SU-DHL-6 (cell line): ENCODE measurements around the gene ALKBH7.

Experiments
- H2AFZ ChIP-seq: fragments of 200-600 bp; sonication (generic); 2 replicates; pipeline ENCODE4 v1.6.1; 2014; ENCODE audit warnings: low read depth, mild to moderate bottlenecking, moderate library complexity, mixed read lengths, antibody characterized with exemption, low read length; ENCODE audit not compliant: severe bottlenecking
- H3F3A ChIP-seq: fragments of 200-600 bp; shearing (Covaris generic); 2 replicates; pipeline ENCODE4 v1.6.0; 2016; ENCODE audit warnings: antibody characterized with exemption, mild to moderate bottlenecking; ENCODE audit not compliant: insufficient read depth
- H3K27ac ChIP-seq: fragments of 200-600 bp; sonication (generic); 2 replicates; pipeline ENCODE4 v1.5.1; 2016; ENCODE audit warnings: low read depth, mild to moderate bottlenecking, low read length, moderate library complexity, mixed read lengths
- H3K27me3 ChIP-seq: fragments of 200-600 bp; sonication (generic), shearing (Covaris generic); 2 replicates; pipeline ENCODE4 v1.6.0; 2014; ENCODE audit warnings: mild to moderate bottlenecking, low read length
- H3K36me3 ChIP-seq: fragments of 200-600 bp; sonication (generic); 2 replicates; pipeline ENCODE4 v1.6.1; 2014; ENCODE audit warnings: mild to moderate bottlenecking, low read length, mixed read lengths
- H3K4me2 ChIP-seq: fragments of 300-600, 200-600 bp; shearing (Covaris generic), sonication (generic); 2 replicates; pipeline ENCODE4 v1.6.0; 2014; ENCODE audit warnings: low read length, low read depth, mild to moderate bottlenecking; ENCODE audit not compliant: poor library complexity, severe bottlenecking
- H3K4me3 ChIP-seq: fragments of 200-600 bp; sonication (generic); 2 replicates; pipeline ENCODE4 v1.5.1; 2014; ENCODE audit warnings: antibody characterized with exemption, low read length, mild to moderate bottlenecking, mixed read lengths; ENCODE audit not compliant: insufficient read depth, poor library complexity, severe bottlenecking
- H3K79me2 ChIP-seq: fragments of 200-600 bp; sonication (generic); 2 replicates; pipeline ENCODE4 v1.6.1; 2014; ENCODE audit warnings: mild to moderate bottlenecking, low read length, moderate library complexity; ENCODE audit not compliant: insufficient read depth
- H3K9ac ChIP-seq: fragments of 200-600 bp; sonication (generic); 2 replicates; pipeline ENCODE4 v1.7.0; 2014; ENCODE audit warnings: mild to moderate bottlenecking, low read length
- H3K9me2 ChIP-seq: fragments of 200-600 bp; sonication (generic); replicated peaks from 2 replicates; pipeline ENCODE4 v1.6.1; 2014; ENCODE audit warnings: low read length; ENCODE audit not compliant: insufficient read depth
- H3K9me3 ChIP-seq: fragments of 200-600 bp; sonication (generic); 2 replicates; pipeline ENCODE4 v1.6.1; 2014; ENCODE audit warnings: low read length, mixed read lengths; ENCODE audit not compliant: insufficient read depth
- H4K20me1 ChIP-seq: fragments of 200-600 bp; sonication (generic); 2 replicates; pipeline ENCODE4 v1.6.1; 2014; ENCODE audit warnings: low read depth, mild to moderate bottlenecking, antibody characterized with exemption, low read length, moderate library complexity, mixed read lengths
- CTCF ChIP-seq: fragments of 200-600 bp; sonication (generic); IDR thresholded peaks from one replicate; pipeline ENCODE4 v1.5.1; 2017; ENCODE audit warnings: antibody characterized with exemption, mild to moderate bottlenecking, low read length, moderate library complexity; ENCODE audit not compliant: insufficient read depth, poor library complexity, severe bottlenecking
- EZH2phosphoT487 ChIP-seq: fragments of 200-600 bp; sonication (generic), shearing (Covaris generic); conservative IDR thresholded peaks from 2 replicates; pipeline ENCODE4 v1.6.1; 2018; ENCODE audit warnings: mild to moderate bottlenecking, antibody characterized with exemption, low read length, moderate library complexity, mixed read lengths

The ALKBH7 gene

GRCh38 chr19:6326815-6327214 lies 45.8 kb upstream of the ALKBH7 start:
- no peak overlapping the region for H3K4me3 ChIP-seq
- no peaks in the 10 kb centered on the region for H4K20me1 ChIP-seq
- no peaks in the 10 kb centered on the region for H3K9me3 ChIP-seq
- H3K27me3 ChIP-seq, result no peaks in the 10 kb centered on the region
- H3K9me2 ChIP-seq, result no peaks in the 10 kb centered on the region
- no peak overlapping the region for H2AFZ ChIP-seq
- H3K27ac ChIP-seq, result no peak overlapping the region
- H3K36me3 ChIP-seq, result no peaks in the 10 kb centered on the region
- H3K9ac ChIP-seq, result no peak overlapping the region
- no peaks in the 10 kb centered on the region for H3F3A ChIP-seq
- H3K79me2 ChIP-seq, result no peaks in the 10 kb centered on the region
- H3K4me2 ChIP-seq, result no peak overlapping the region
- TF ChIP-seq CTCF, result no peak
- TF ChIP-seq EZH2phosphoT487, result no peak

GRCh38 chr19:6333439-6333838 lies 39.2 kb upstream of the ALKBH7 start, which contains the start of gene ACER1:
TSS of gene ACER1 (minus strand) at chr19:6333612. CDS start at chr19:6333551, 61 bp downstream.
- Histone ChIP-seq H2AFZ (no peak within 1 kb of the TSS), H3K27ac (no peak within 1 kb of the TSS), H4K20me1 (no peaks in the 10 kb centered on the region), H3K9me2 (no peaks in the 10 kb centered on the region), H3K9me3 (no peaks in the 10 kb centered on the region), H3K9ac (no peak within 1 kb of the TSS), H3K79me2 (no peaks in the 10 kb centered on the region), H3F3A (no peaks in the 10 kb centered on the region), H3K4me2 (no peak within 1 kb of the TSS), H3K36me3 (no peaks in the 10 kb centered on the region), H3K4me3 (no peak within 1 kb of the TSS), H3K27me3 (no peaks in the 10 kb centered on the region)
- TF ChIP-seq CTCF, result no peak
- TF ChIP-seq EZH2phosphoT487, result no peak

- no peak overlapping the region for H3K4me3 ChIP-seq
- H3K27ac ChIP-seq, result no peak overlapping the region
- no peak overlapping the region for H3K9ac ChIP-seq
- H3K79me2 ChIP-seq, result no peaks in the 10 kb centered on the region
- no peaks in the 10 kb centered on the region for H3K27me3 ChIP-seq
- H3K36me3 ChIP-seq, result no peaks in the 10 kb centered on the region
- no peaks in the 10 kb centered on the region for H4K20me1 ChIP-seq
- no peak overlapping the region for H3K4me2 ChIP-seq
- H3K9me3 ChIP-seq, result no peaks in the 10 kb centered on the region
- no peaks in the 10 kb centered on the region for H3K9me2 ChIP-seq
- H2AFZ ChIP-seq, result no peak overlapping the region
- no peak for TF ChIP-seq EZH2phosphoT487
- TF ChIP-seq CTCF, result no peak
- no peaks in the 10 kb centered on the region for H3F3A ChIP-seq
Measured at GRCh38 chr19:6334490-6335285, 37.9 kb upstream of the ALKBH7 start.
